ENCODE measurements around the gene TTC33.

DNA sequence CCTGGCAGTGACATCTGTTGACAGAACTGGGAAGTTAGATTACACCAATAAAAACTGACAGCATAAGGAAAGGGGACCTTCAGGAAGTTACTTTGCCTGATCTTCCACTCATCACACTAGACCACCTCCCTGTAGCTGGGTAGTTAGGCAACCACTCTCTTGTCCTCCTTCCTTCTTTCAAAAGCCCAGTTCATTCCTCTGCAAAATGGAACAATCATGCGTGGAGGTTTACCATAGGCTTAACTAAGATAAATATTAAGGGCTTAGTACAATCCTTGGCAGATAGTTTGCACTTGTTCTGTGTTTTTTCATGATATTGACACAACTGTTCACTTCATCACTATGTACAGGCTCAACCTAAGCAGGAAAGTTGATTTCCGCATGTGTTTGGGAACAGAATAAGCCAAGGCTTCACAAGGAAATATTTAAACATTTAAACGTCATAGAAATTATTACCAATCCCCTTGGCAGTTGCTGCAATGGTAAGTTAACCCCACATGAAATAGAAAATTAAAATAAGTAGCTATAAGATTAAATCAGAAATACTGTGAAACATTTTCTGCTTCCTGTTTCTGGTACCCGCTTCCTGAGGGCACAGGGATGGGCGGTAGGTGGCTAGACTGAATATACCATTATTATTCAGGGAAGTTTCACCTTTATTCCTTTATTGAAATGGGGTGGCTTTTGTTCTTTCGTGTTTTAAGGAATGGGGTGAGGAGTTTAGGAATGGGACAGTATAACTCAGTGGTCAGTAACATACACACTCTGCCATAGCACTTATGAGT lies 86.0 kb downstream of the TTC33 start:
- TF ChIP-seq CTCF (IDR thresholded peaks at IDR 0.05) = no peak
- no peak for TF ChIP-seq POLR2A (IDR thresholded peaks at IDR 0.05)
- no peak for TF ChIP-seq POLR2AphosphoS5 (IDR thresholded peaks at IDR 0.05)
